Measurements from ENCODE around the gene ESYT2. TPM values are rescaled to one million over a fixed set of nuclear protein-coding genes. Genes with fewer than 3 reads are reported as not detected.

Gene ESYT2
- total RNA-seq, 3 donors from 2014 or later = 48.7 to 59.7 (median 57.1) TPM

- no peaks in the 10 kb centered on the region for H3K4me1 Mint-ChIP-seq (ENCODE audit: low read depth)
- DNase-seq (no peak), ATAC-seq (no peak)
- H3K4me3 Mint-ChIP-seq = no peak overlapping the region
- H3K36me3 Mint-ChIP-seq (ENCODE audit: insufficient read depth) = peaks cover 9% of the 10 kb centered on the region
- H3K27me3 Mint-ChIP-seq (ENCODE audit: low read depth) = no peaks in the 10 kb centered on the region
- H3K9me3 Mint-ChIP-seq = no peaks in the 10 kb centered on the region
Observed at GRCh38 chr7:158784270-158784669, 45.0 kb downstream of the ESYT2 start.

GRCh38 chr7:158783595-158783994 lies 45.7 kb downstream of the ESYT2 start:
- DNase-seq (no peak), ATAC-seq (peak; percentile 28 to 40)
- Mint-ChIP-seq H3K36me3 (ENCODE audit: insufficient read depth) (peaks cover 11% of the 10 kb centered on the region), H3K27me3 (ENCODE audit: low read depth) (no peaks in the 10 kb centered on the region), H3K4me3 (no peak overlapping the region), H3K9me3 (no peaks in the 10 kb centered on the region), H3K4me1 (ENCODE audit: low read depth) (no peaks in the 10 kb centered on the region)

GRCh38 chr7:158782761-158783401 lies 46.4 kb downstream of the ESYT2 start:
- Mint-ChIP-seq H3K36me3 (ENCODE audit: insufficient read depth) (peaks cover 15% of the 10 kb centered on the region), H3K4me3 (no peak overlapping the region), H3K27me3 (ENCODE audit: low read depth) (no peaks in the 10 kb centered on the region), H3K4me1 (ENCODE audit: low read depth) (peaks cover 3% of the 10 kb centered on the region), H3K9me3 (no peaks in the 10 kb centered on the region)
- DNase-seq = no peak
- no peak for ATAC-seq

GRCh38 chr7:158781974-158782664 lies 47.2 kb downstream of the ESYT2 start:
- no peak for DNase-seq
- Mint-ChIP-seq H3K9me3 (no peaks in the 10 kb centered on the region), H3K27me3 (ENCODE audit: low read depth) (no peaks in the 10 kb centered on the region), H3K4me1 (ENCODE audit: low read depth) (peaks cover 10% of the 10 kb centered on the region), H3K36me3 (ENCODE audit: insufficient read depth) (peaks cover 18% of the 10 kb centered on the region), H3K4me3 (no peak overlapping the region)
- ATAC-seq = no peak

GRCh38 chr7:158781217-158781973 lies 47.9 kb downstream of the ESYT2 start:
- Mint-ChIP-seq H3K36me3 (ENCODE audit: insufficient read depth) (peaks cover 18% of the 10 kb centered on the region), H3K4me1 (ENCODE audit: low read depth) (peaks cover 13% of the 10 kb centered on the region), H3K4me3 (no peak overlapping the region), H3K9me3 (no peaks in the 10 kb centered on the region), H3K27me3 (ENCODE audit: low read depth) (no peaks in the 10 kb centered on the region)
- no peak for DNase-seq
- no peak for ATAC-seq

- peaks cover 29% of the 10 kb centered on the region for H3K4me1 Mint-ChIP-seq (ENCODE audit: low read depth)
- H3K27me3 Mint-ChIP-seq (ENCODE audit: low read depth) = no peaks in the 10 kb centered on the region
- ATAC-seq (peak in 1 of 2 donors; percentile 30), DNase-seq (no peak)
- no peaks in the 10 kb centered on the region for H3K9me3 Mint-ChIP-seq
- H3K36me3 Mint-ChIP-seq (ENCODE audit: insufficient read depth) = peaks cover 28% of the 10 kb centered on the region
- no peak overlapping the region for H3K4me3 Mint-ChIP-seq
Observed at GRCh38 chr7:158779061-158780000, 50.0 kb downstream of the ESYT2 start.

- ATAC-seq = no peak
- no peak overlapping the region for H3K4me3 Mint-ChIP-seq
Observed at GRCh38 chr7:158778471-158778870, 50.8 kb downstream of the ESYT2 start.

GRCh38 chr7:158777793-158778192 lies 51.5 kb downstream of the ESYT2 start:
- Mint-ChIP-seq H3K4me1 (ENCODE audit: low read depth) (peaks cover 33% of the 10 kb centered on the region), H3K36me3 (ENCODE audit: insufficient read depth) (peaks cover 32% of the 10 kb centered on the region), H3K27me3 (ENCODE audit: low read depth) (no peaks in the 10 kb centered on the region), H3K4me3 (no peak overlapping the region), H3K9me3 (no peaks in the 10 kb centered on the region)
- no peak for ATAC-seq
- DNase-seq = no peak

More at GRCh38 chr7:158778471-158778870, 50.8 kb downstream of the ESYT2 start:
- H3K9me3 Mint-ChIP-seq = no peaks in the 10 kb centered on the region
- no peaks in the 10 kb centered on the region for H3K27me3 Mint-ChIP-seq (ENCODE audit: low read depth)
- H3K36me3 Mint-ChIP-seq (ENCODE audit: insufficient read depth) = peaks cover 28% of the 10 kb centered on the region
- DNase-seq = no peak
- H3K4me1 Mint-ChIP-seq (ENCODE audit: low read depth) = peaks cover 30% of the 10 kb centered on the region

GRCh38 chr7:158776474-158776873 lies 52.8 kb downstream of the ESYT2 start:
- peaks cover 33% of the 10 kb centered on the region for H3K4me1 Mint-ChIP-seq (ENCODE audit: low read depth)
- H3K36me3 Mint-ChIP-seq (ENCODE audit: insufficient read depth) = peaks cover 36% of the 10 kb centered on the region
- H3K27me3 Mint-ChIP-seq (ENCODE audit: low read depth) = no peaks in the 10 kb centered on the region
- H3K4me3 Mint-ChIP-seq = no peak overlapping the region
- no peak for DNase-seq
- no peak for ATAC-seq
- H3K9me3 Mint-ChIP-seq = no peaks in the 10 kb centered on the region

- DNase-seq = no peak
- Mint-ChIP-seq H3K4me3 (no peak overlapping the region), H3K27me3 (ENCODE audit: low read depth) (no peaks in the 10 kb centered on the region), H3K36me3 (ENCODE audit: insufficient read depth) (peaks cover 39% of the 10 kb centered on the region), H3K9me3 (no peaks in the 10 kb centered on the region), H3K4me1 (ENCODE audit: low read depth) (peaks cover 36% of the 10 kb centered on the region)
- ATAC-seq = peak in 1 of 2 donors; percentile 30
Observed at GRCh38 chr7:158774952-158775351, 54.4 kb downstream of the ESYT2 start.

- H3K36me3 Mint-ChIP-seq (ENCODE audit: insufficient read depth) = peaks cover 36% of the 10 kb centered on the region
- H3K9me3 Mint-ChIP-seq = no peaks in the 10 kb centered on the region
- ATAC-seq = no peak
- H3K4me3 Mint-ChIP-seq = no peak overlapping the region
- H3K27me3 Mint-ChIP-seq (ENCODE audit: low read depth) = no peaks in the 10 kb centered on the region
- DNase-seq = no peak
- H3K4me1 Mint-ChIP-seq (ENCODE audit: low read depth) = peaks cover 33% of the 10 kb centered on the region
Observed at GRCh38 chr7:158772916-158773315, 56.4 kb downstream of the ESYT2 start.

- Mint-ChIP-seq H3K4me3 (no peak overlapping the region), H3K9me3 (no peaks in the 10 kb centered on the region), H3K4me1 (ENCODE audit: low read depth) (peaks cover 23% of the 10 kb centered on the region), H3K27me3 (ENCODE audit: low read depth) (no peaks in the 10 kb centered on the region), H3K36me3 (ENCODE audit: insufficient read depth) (peaks cover 30% of the 10 kb centered on the region)
- ATAC-seq (peak in 1 of 2 donors; percentile 21), DNase-seq (no peak)
Observed at GRCh38 chr7:158771213-158771834, 58.0 kb downstream of the ESYT2 start.

GRCh38 chr7:158767707-158768106 lies 61.6 kb downstream of the ESYT2 start:
- peaks cover 19% of the 10 kb centered on the region for H3K36me3 Mint-ChIP-seq (ENCODE audit: insufficient read depth)
- DNase-seq (no peak), ATAC-seq (no peak)
- no peak overlapping the region for H3K4me3 Mint-ChIP-seq
- no peaks in the 10 kb centered on the region for H3K27me3 Mint-ChIP-seq (ENCODE audit: low read depth)
- H3K4me1 Mint-ChIP-seq (ENCODE audit: low read depth) = peaks cover 3% of the 10 kb centered on the region
- no peaks in the 10 kb centered on the region for H3K9me3 Mint-ChIP-seq
